Measurements from ENCODE around the gene VWA1. TPM values are rescaled to one million over a fixed set of nuclear protein-coding genes. Genes with fewer than 3 reads are reported as not detected.
"Not testable (repeated sequence)": the region's sequence is repeated elsewhere in the genome, so short reads cannot be mapped to it uniquely, and the experiment has no call there.

The VWA1 gene
- total RNA-seq, 4 donors from 2014 or later: 59.8 to 137 (median 96.4) TPM

DNA sequence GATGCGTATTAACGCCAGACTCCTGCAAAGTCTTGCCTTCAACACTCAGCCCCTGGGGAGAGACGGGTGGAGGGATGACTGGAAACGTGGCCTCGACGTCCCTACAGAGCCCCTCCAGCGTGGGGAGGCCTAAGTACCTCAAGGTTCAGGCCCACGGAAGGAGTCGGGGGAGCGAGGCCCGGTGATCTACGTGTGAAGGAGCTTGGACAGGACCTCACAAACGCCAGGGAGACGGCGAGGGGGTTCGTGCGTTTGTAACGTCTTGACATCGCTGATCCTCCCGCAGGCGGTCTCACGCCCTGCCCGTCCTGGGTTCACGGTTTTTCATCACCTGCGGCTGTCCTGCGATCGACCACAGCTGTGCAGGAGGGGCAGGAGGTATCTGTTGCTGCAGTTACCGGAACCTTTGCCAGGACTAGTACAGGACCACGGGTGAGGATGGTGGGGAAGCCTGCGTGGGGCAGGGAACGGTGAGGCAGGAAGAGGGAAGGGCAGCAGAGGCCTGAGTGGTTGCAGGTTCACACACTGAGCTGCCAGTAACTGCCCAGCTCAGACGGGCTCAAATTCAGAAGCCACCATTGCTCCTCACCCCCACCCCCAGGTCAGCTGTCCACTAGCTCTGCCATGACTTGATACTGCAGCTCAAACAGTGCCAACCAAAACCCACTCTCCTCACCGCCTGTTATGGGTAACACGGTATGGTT, 35.5 kb upstream of the VWA1 start:
- WGBS, 2 donors (ENCODE audit: low coverage in 1 of 2): 8 to 70% methylated on average over 2 to 10 of the region's 34 CpGs
- Histone ChIP-seq H3K9me3 (no peaks in the 10 kb centered on the region), H3K4me1 (peaks cover 0 to 72% (median 20%) of the 10 kb centered on the region in 3 donors), H3K36me3 (peaks cover 0 to 78% of the 10 kb centered on the region in 2 donors), H3K27me3 (no peaks in the 10 kb centered on the region), H3K4me3 (peak overlapping the region; percentile 93 to 100), H3K27ac (peak overlapping the region; percentile 73 to 92 (median 89))
- TF ChIP-seq, protein P1, sequence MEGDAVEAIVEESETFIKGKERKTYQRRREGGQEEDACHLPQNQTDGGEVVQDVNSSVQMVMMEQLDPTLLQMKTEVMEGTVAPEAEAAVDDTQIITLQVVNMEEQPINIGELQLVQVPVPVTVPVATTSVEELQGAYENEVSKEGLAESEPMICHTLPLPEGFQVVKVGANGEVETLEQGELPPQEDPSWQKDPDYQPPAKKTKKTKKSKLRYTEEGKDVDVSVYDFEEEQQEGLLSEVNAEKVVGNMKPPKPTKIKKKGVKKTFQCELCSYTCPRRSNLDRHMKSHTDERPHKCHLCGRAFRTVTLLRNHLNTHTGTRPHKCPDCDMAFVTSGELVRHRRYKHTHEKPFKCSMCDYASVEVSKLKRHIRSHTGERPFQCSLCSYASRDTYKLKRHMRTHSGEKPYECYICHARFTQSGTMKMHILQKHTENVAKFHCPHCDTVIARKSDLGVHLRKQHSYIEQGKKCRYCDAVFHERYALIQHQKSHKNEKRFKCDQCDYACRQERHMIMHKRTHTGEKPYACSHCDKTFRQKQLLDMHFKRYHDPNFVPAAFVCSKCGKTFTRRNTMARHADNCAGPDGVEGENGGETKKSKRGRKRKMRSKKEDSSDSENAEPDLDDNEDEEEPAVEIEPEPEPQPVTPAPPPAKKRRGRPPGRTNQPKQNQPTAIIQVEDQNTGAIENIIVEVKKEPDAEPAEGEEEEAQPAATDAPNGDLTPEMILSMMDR (IDR thresholded peaks at IDR 0.05): no peak
- TF ChIP-seq POLR2AphosphoS5 (IDR thresholded peaks at IDR 0.05): no peak
- TF ChIP-seq POLR2A (IDR thresholded peaks at IDR 0.05): no peak
- ATAC-seq: no peak

DNA sequence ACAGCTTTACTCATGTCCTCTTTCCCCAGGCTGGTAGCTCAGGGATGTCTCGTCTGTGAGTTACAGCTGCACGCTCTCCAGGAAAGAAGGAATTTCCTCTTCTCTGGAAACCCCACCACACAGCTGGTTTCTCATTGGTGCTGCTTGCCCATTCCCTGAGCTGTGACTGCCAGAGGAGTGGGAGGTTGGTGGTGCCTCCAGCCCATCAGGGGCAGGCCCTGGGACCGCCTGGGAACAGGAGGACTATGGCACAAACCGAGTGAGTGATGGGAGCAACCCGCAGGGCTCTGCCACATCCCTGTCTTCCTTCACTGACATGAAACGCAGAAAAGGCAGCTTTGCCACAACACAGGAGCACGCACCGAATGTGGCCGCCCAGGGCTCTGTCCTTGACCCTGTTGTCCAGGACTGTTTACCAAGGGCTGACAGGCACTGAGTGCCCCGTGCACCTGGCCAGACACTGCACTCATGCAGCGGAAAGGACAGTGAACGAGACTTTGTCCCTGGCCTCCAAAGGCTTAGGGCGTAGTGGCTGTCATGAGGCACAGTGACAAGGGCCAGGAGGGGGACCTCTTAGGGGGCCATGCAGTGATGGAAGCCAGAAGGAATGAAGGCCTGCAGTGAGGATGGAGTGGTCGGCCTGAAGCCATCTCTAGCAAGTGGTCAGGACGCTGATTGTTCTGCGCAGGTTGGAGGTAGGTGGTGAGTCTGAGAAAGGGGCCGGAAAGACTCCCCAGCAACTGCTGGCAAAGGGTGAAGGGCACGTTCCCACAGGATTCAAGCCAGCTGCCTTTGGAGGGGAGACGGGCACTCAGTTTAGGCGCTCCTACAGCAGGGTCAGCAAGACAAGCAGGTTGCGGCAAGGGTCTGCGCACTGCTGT, 34.7 kb upstream of the VWA1 start:
- Histone ChIP-seq H3K36me3 (peaks cover 0 to 78% of the 10 kb centered on the region in 2 donors), H3K4me3 (peak overlapping the region in 1 of 2 donors; percentile 100), H3K9me3 (no peaks in the 10 kb centered on the region), H3K27me3 (no peaks in the 10 kb centered on the region), H3K4me1 (peaks cover 0 to 72% (median 28%) of the 10 kb centered on the region in 3 donors), H3K27ac (peak overlapping the region in 3 of 4 donors; percentile 89 to 92 (median 89))
- TF ChIP-seq POLR2AphosphoS5 (IDR thresholded peaks at IDR 0.05) (no peak), POLR2A (IDR thresholded peaks at IDR 0.05) (no peak), EP300 (IDR thresholded peaks at IDR 0.05) (no peak)
- TF ChIP-seq, protein P1 (IDR thresholded peaks at IDR 0.05): no peak
- no peak for ATAC-seq
- WGBS, 2 donors (ENCODE audit: low coverage in 1 of 2): 63 to 77% methylated on average over 6 to 11 of the region's 22 CpGs

DNA sequence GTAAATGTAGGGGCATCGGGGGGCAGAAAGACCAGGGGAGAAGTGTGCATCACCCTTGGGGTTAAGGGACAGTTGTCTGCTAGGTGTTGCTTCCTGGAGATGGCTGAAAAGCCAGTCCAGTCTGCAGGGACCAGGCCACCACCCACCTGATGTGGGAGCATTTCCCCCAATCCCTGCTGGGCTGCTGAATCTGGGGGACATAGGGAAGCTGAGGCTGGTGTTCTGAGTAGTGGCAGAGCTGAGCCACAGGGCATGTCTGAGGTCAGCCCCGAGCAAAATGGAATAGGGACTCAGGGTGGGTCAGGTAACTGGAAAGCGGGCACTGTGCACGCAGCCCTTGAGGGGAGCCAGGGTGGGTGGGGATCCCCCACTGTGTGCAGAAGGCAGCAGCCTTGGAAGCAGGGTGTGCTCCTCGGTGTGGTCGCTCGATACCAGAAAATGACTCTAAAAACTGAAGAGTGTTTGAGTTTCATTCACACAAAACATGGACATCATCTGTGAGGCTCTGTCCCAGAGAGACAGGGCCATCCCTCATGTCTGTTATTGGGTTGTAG, 34.0 kb upstream of the VWA1 start:
- Histone ChIP-seq H3K9me3 (no peaks in the 10 kb centered on the region), H3K27me3 (no peaks in the 10 kb centered on the region), H3K27ac (no peak overlapping the region), H3K4me1 (peaks cover 0 to 72% (median 36%) of the 10 kb centered on the region in 3 donors), H3K4me3 (no peak overlapping the region), H3K36me3 (peaks cover 0 to 72% of the 10 kb centered on the region in 2 donors)
- WGBS, 2 donors (ENCODE audit: low coverage in 1 of 2): 66 to 69% methylated on average over 3 to 4 of the region's 7 CpGs
- TF ChIP-seq POLR2A (IDR thresholded peaks at IDR 0.05) (no peak), EP300 (IDR thresholded peaks at IDR 0.05) (no peak), POLR2AphosphoS5 (IDR thresholded peaks at IDR 0.05) (no peak)
- TF ChIP-seq, protein P1 (IDR thresholded peaks at IDR 0.05): no peak
- ATAC-seq: no peak

DNA sequence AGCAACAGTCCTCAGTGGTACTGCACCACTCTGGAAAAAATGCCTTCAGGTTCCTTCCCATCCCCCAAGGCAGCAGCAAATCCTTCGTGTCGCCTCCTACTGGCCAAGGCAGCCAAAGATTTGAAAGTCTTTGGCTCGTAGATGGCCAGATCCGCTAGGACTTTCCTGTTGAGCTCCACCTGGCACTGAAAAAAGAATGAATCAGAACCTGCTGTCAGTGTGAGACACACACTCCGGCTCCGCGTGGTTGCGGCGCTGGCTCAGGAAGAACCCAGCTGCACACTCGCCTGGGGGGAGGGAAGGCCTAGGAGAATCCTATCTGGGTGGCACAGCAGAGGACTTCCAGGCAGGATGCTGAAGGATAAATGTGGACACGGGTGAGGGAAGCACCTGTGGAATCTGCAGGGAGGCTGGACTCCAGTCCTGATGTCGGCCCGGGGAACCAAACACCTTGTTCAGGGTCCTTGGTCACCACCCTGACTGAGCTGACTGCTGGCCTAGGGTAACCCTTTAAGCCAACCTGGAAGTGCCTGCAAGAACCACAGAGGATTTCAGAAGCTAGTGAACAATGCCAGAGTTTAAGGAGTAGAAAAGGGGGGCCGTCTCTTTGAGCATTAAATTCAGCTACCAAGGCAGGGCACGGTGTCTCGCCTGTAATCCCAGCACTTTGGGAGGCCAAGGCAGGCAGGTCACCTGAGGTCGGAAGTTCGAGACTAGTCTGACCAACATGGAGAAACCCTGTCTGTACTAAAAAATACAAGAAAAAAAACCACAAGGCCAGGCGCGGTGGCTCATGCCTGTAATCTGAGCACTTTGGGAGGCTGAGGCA, 33.2 kb upstream of the VWA1 start:
- Histone ChIP-seq H3K27ac (no peak overlapping the region), H3K36me3 (peaks cover 0 to 64% of the 10 kb centered on the region in 2 donors), H3K27me3 (no peaks in the 10 kb centered on the region), H3K4me1 (peaks cover 0 to 66% (median 36%) of the 10 kb centered on the region in 3 donors), H3K9me3 (no peaks in the 10 kb centered on the region), H3K4me3 (no peak overlapping the region)
- WGBS, 2 donors (ENCODE audit: low coverage in 1 of 2): 69 to 75% methylated on average over 10 to 14 of the region's 20 CpGs
- TF ChIP-seq, protein P1 (IDR thresholded peaks at IDR 0.05): peak in 3 of 4 experiments; percentile 31 to 42 (median 37)
- TF ChIP-seq POLR2A (IDR thresholded peaks at IDR 0.05): no peak
- no peak for ATAC-seq

DNA sequence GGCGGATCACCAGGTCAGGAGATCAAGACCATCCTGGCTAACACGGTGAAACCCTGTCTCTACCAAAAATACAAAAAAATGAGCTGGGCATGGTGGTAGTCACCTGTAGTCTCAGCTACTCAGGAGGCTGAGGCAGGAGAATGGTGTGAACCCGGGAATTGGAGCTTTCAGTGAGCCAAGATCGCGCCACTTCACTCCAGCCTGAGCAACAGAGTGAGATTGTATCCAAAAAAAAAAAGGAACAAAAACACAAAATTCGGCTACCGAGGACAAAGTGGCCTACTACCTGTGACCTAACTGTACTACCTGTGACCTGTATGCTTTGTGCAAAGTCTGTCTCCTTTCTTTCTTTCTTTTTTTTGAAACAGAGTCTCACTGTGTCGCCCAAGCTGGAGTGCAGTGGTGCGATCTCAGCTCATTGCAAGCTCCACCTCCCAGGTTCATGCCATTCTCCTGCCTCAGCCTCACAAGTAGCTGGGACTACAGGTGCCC, 32.5 kb upstream of the VWA1 start:
- not testable (repeated sequence) for ATAC-seq, H3K27me3 ChIP-seq, H3K4me3 ChIP-seq, H3K27ac ChIP-seq, H3K9me3 ChIP-seq
- WGBS, 2 donors (ENCODE audit: low coverage in 1 of 2): 84 to 89% methylated on average over 6 to 9 of the region's 9 CpGs
- Histone ChIP-seq H3K36me3 (peaks cover 0 to 58% of the 10 kb centered on the region in 2 donors), H3K4me1 (peaks cover 0 to 63% (median 34%) of the 10 kb centered on the region in 3 donors)
